Tibial nerve (tissue), 4 donors: ENCODE results near the gene GRID1.

Experiments
- EP300 ChIP-seq, 2 donors: sonication (generic); formaldehyde crosslinking; IDR thresholded peaks; one replicate each; pipeline ENCODE4 v1.6.1; 2017; ENCODE audit warnings: antibody characterized with exemption in 2 of 2, mild to moderate bottlenecking in 1 of 2
- POLR2A ChIP-seq, 2 donors: fragments of 450-650 bp; IDR thresholded peaks; one replicate each; pipeline ENCODE4 v1.6.1; 2017; ENCODE audit warnings: antibody characterized with exemption in 2 of 2, mild to moderate bottlenecking in 2 of 2, moderate library complexity in 2 of 2
- TF ChIP-seq, protein P1 (sequence below), 5 experiments: fragments of 200-600 bp in 3 of 5; fragments of 450-650 bp in 2 of 5; sonication (generic) in 3 of 5; IDR thresholded peaks; one replicate each; pipeline ENCODE4 v1.5.1; 2016 to 2019; ENCODE audit warnings: antibody characterized with exemption in 5 of 5, mild to moderate bottlenecking in 3 of 5, moderate library complexity in 2 of 5

DNA sequence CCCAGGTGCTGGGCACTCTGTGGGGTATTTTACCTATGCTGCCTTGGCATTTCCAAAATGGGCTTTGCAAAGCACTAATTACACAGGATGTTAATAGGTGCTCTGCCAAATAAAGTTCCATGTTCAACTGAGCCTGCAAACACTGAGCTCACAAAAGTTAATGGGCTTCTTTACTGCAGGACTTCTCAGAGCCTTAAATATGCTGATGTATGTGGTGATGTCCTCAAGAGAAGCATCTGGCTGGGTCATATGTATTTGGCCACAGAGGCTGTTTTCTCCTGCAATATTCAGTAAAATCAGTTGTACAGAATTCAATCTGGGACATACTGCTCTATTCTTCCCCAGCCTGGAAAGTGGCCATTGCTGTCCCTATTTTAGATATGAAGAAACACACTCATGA is 31.3 kb downstream of the GRID1 start:
- TF ChIP-seq, protein P1, sequence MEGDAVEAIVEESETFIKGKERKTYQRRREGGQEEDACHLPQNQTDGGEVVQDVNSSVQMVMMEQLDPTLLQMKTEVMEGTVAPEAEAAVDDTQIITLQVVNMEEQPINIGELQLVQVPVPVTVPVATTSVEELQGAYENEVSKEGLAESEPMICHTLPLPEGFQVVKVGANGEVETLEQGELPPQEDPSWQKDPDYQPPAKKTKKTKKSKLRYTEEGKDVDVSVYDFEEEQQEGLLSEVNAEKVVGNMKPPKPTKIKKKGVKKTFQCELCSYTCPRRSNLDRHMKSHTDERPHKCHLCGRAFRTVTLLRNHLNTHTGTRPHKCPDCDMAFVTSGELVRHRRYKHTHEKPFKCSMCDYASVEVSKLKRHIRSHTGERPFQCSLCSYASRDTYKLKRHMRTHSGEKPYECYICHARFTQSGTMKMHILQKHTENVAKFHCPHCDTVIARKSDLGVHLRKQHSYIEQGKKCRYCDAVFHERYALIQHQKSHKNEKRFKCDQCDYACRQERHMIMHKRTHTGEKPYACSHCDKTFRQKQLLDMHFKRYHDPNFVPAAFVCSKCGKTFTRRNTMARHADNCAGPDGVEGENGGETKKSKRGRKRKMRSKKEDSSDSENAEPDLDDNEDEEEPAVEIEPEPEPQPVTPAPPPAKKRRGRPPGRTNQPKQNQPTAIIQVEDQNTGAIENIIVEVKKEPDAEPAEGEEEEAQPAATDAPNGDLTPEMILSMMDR (IDR thresholded peaks at IDR 0.05), result no peak
- no peak for TF ChIP-seq POLR2A (IDR thresholded peaks at IDR 0.05)
- TF ChIP-seq EP300 (IDR thresholded peaks at IDR 0.05), result no peak
